WI38 (cell line): ENCODE data around the gene EPB42.
"Not testable (repeated sequence)": the region's sequence is repeated elsewhere in the genome, so short reads cannot be mapped to it uniquely, and the experiment has no call there.

Source experiments
- H3K4me3 ChIP-seq: 2 replicates; pipeline ENCODE4 v1.5.1; 2011; ENCODE audit warnings: low read depth, mild to moderate bottlenecking, control low read depth, low read length
- CTCF ChIP-seq: IDR thresholded peaks from 2 replicates; pipeline ENCODE4 v1.5.1; 2012; ENCODE audit warnings: low read depth, mild to moderate bottlenecking, control low read depth, low read length

The EPB42 gene

GRCh38 chr15:43230640-43231115 lies 9.9 kb upstream of the EPB42 start:
- no peak overlapping the region for H3K4me3 ChIP-seq
- TF ChIP-seq CTCF, result no peak

GRCh38 chr15:43229977-43230376 lies 9.2 kb upstream of the EPB42 start:
- no peak for TF ChIP-seq CTCF
- H3K4me3 ChIP-seq, result no peak overlapping the region

GRCh38 chr15:43226436-43227305 lies 5.9 kb upstream of the EPB42 start:
- no peak overlapping the region for H3K4me3 ChIP-seq
- no peak for TF ChIP-seq CTCF

- not testable (repeated sequence) for H3K4me3 ChIP-seq
These were observed 5.1 kb upstream of the EPB42 start for GRCh38 chr15:43225950-43226255.

- H3K4me3 ChIP-seq, result no peak overlapping the region
- peak; percentile 75 for TF ChIP-seq CTCF
These were observed 4.6 kb upstream of the EPB42 start for GRCh38 chr15:43225201-43225949.

GRCh38 chr15:43221422-43221821 lies 604 bp upstream of the EPB42 start:
- no peak overlapping the region for H3K4me3 ChIP-seq
- no peak for TF ChIP-seq CTCF

GRCh38 chr15:43219929-43220928 lies 589 bp downstream of the EPB42 start:
- H3K4me3 ChIP-seq, result no peak overlapping the region
- TF ChIP-seq CTCF, result no peak
